Activated CD8-positive, alpha-beta memory T cell treated with anti-CD3 and anti-CD28 coated beads for 36 hours (primary cell): ENCODE measurements around the gene GLIS1. TPM values are rescaled to one million over a fixed set of nuclear protein-coding genes. Genes with fewer than 3 reads are reported as not detected.

Experiments used
- CTCF ChIA-PET: fragments of 350-600 bp; sonication (Branson Sonifier 250); formaldehyde crosslinking; loops from one replicate; lab custom pipeline; 2021; ENCODE audit warnings: antibody characterized with exemption; lab: Charles Lee
- POLR2A ChIA-PET: fragments of 350-600 bp; sonication (Branson Sonifier 250); formaldehyde crosslinking; loops from one replicate; lab custom pipeline; 2021; ENCODE audit warnings: antibody characterized with exemption; lab: Charles Lee
- total RNA-seq, 2 experiments: library from RNA; stranded (reverse); gene quantifications; one replicate each; pipeline ENCODE4 v1.2.3, GENCODE V29; 2021

Gene GLIS1
- total RNA-seq, 2 experiments from 2014 or later = not detected

DNA sequence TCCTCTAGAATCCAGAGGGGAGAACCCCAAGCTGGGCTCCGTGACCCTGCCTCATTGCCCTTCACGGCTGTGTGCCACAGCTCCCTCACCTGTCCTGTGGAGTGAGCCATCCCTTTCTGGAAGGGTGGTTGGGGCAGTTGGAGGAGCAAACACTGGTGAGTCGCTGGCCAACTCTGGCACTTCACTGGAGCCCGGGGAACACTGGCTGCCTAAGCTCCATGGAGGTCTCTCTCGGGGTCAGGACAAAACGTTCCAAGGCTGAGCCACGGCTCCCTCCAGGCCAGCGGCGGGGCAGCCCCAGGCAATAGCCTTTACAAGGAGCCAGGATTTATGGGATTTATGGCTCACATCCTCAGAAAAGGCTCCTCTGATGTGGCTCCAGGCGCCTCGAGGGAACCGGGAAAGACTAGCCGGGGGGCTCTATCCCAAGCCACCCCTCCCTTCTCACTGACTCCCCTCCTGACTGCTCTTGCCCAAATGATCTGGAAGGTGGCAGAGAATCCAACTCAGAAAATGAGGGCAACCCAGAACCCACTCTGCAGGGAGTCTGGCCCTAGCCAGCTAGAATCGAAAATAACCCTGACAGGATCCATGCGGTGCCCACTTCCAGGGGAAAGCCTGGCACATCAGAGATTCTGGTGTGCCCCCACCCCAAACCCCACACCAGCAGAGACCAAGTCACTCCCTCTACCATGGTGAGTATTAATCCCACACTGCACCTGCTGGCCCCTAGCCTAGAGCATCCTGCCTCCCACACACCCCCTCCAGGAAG, 75.2 kb downstream of the GLIS1 start:
- CTCF ChIA-PET = interaction anchor here (0.6 kb wide), 1 partner anchor 189 kb away, joined by 3 read pairs; no protein-coding TSS in a partner anchor

DNA sequence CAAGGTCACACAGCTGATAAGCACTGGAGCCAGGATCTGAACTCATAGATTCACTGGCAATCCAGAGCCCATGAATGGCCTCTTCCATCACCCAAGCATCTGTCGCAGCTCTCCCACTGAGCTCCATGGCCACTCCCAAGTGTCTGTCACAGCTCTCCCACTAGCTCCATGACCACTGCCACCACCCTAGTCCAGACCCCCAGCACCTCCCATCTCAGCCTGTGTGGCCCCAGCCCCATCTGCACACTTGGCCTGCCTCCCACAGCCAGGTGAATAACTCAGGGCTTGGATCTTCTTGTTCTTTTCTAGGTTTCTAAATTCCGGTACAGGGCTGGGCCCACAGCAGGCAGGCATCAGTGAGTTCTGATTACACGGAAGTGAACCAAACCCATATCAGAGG, 76.0 kb downstream of the GLIS1 start:
- CTCF ChIA-PET = no interaction called here

More for the DNA sequence above, 75.2 kb downstream of the GLIS1 start:
- POLR2A ChIA-PET = no interaction called here

DNA sequence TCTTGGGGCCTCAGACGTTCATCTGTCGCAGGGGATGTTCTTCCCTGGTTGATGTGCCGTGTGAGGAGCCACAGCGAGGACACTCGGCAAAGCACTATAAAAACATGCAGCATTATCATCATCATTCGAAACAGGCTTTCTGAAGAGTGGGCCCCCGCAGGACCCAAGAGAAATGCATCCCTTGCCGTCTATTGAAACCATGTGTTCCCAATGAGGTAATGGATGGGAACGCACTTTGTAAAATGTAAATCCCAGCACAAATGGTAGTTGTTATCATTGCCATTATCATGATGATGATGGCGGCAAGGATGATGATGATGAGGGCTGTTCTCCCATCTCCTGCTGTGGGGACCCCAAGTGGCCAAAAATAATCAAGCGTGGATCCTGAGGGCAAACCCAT, 76.8 kb downstream of the GLIS1 start:
- CTCF ChIA-PET = no interaction called here

More for the DNA sequence above, 76.0 kb downstream of the GLIS1 start:
- POLR2A ChIA-PET = no interaction called here

DNA sequence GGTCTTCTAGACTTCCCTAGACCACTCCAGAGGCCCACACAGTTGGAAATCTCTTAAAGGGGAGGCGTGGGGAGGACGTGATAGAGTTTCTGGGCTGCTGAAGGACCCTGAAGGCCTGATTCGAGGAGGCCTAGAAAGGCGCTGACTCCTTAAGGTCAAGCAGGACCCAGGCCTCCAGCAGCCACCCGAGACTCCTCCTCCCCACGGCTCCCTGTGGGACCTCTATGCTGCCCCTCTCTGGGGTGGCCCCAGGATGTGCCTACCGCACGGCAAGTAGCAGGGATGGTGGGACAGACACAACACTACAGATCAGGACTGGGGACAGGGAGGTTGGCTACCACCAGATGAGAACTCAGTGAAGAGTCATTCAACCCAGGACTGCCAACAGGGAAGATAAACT, 77.5 kb downstream of the GLIS1 start:
- CTCF ChIA-PET = no interaction called here
- POLR2A ChIA-PET = no interaction called here

More for the DNA sequence above, 76.8 kb downstream of the GLIS1 start:
- POLR2A ChIA-PET = no interaction called here

DNA sequence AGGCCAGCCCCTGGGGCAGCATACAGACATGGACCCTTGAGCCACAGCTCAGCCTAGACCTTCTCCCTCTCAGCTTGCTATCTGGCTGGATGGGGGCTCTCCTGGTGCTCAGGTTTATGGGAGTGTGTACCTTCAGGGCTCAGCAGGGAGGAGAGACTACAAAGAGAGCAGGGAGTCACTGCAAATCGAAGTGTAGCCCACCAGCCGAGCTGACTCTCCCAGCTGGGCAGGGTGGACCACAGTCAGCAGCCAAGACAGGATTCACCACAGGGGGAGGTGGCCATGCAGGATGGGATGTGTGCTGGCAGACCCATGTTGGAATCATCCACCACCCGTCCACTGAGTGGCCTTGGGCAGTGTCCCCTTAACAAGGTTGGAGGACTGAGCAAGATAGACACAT, 78.3 kb downstream of the GLIS1 start:
- CTCF ChIA-PET = no interaction called here
- POLR2A ChIA-PET = no interaction called here

GRCh38 chr1:53659436-53659835, 79.5 kb downstream of the GLIS1 start:
- POLR2A ChIA-PET = no interaction called here

DNA sequence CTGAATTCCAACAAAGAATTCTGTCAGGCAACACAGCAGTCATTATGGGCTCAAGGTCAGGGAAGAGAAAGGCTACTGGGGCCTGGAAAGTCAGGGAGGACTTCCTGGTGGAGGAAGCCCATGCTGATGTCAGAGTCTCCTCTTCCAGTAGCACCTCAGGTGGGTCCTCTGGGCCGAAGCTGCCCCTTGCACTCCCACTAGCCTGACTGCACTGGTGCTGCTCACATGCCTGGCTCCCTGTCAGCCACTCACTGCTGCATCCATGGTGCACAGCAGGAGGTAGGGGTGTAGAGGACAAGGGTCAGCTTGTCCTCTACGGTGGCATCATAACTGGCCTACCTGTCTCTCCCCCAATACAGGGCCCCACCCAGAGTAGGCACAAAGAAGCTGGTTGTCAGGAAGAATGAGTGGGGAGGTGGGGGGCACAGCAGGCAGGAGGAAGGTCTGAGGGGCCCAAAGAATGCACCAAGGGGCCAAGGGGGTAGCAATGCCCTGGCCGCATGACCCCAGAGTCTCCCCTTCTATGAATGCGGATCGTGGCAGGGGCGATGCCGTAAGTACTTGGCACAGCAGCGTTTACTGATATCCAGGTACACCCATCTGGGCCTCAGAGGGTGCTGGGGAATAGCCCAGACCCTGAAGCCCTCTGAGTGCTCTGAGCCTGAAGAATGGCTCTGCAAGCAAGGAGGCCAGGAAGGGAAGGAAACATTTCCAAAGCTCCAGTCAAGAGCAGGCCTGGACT, 80.3 kb downstream of the GLIS1 start:
- ChIA-PET CTCF (no interaction called here), POLR2A (no interaction called here)

More at GRCh38 chr1:53659436-53659835, 79.5 kb downstream of the GLIS1 start:
- CTCF ChIA-PET = no interaction called here

DNA sequence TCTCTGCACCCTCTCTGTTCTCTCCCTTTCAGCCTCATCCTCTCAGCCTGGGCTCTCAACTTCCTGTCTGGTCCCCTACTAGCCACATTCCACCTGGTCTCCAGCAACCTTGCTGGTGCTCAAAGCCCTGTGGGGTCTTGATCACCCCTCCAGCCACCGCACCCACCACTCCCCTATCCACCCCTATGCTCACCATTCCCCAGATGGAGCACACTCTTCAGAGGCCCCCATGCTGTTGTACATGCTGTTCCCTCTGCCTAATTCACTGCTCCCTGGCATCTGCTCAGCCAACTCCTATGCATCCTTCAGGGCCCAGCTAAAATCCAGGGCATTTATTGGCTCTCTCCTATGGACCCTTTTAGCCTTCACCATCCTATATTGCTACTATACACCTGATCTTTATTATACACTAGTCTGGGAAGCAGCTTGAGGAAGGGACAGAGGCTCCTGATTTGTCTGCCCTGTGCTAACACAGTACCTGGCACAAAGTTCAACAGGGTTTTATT, 81.0 kb downstream of the GLIS1 start:
- CTCF ChIA-PET = no interaction called here
- POLR2A ChIA-PET = no interaction called here

GRCh38 chr1:53657531-53657805, 81.5 kb downstream of the GLIS1 start:
- ChIA-PET CTCF (no interaction called here), POLR2A (interaction anchor here (0.5 kb wide), 1 partner anchor 739 kb away, joined by 3 read pairs; no protein-coding TSS in a partner anchor)

DNA sequence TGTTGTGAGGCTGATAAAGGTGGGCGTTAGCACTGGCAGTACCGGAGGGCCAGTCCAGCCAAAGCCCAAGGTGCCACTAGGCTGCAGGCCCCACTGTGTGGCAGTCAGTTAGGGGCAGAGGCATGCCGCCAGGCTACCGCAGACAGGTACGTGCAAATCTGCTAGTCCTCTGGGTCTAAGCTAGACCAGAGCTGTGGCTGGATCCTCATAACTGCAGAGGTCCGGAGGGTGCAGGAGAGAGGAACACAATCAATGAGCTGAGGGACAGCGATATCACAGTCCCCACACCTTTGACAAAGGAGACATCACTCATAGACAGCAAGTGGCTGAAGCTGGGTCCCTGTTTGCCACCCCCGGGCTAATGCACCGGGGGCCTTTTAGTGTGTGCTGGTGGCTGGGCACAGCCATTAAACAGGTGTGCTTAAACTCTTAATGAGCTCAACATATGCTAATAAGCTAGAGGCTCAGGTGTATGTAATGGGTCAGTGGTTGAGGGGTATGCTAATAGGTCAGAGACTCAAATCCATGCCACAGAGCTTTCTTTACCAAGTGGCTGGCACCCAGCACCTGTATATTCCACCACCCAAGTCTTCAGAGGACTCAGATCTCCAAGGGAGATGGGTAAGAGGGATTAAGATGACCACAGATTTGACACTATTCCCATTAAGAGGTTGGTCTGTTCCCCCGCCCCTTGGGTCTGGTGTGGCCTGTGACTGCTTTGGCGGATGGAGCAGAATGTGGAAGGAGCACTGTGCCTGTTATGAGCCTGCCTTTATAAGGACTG, 82.0 kb downstream of the GLIS1 start:
- ChIA-PET POLR2A (interaction anchor here (0.5 kb wide), 1 partner anchor 739 kb away, joined by 3 read pairs; no protein-coding TSS in a partner anchor), CTCF (no interaction called here)

DNA sequence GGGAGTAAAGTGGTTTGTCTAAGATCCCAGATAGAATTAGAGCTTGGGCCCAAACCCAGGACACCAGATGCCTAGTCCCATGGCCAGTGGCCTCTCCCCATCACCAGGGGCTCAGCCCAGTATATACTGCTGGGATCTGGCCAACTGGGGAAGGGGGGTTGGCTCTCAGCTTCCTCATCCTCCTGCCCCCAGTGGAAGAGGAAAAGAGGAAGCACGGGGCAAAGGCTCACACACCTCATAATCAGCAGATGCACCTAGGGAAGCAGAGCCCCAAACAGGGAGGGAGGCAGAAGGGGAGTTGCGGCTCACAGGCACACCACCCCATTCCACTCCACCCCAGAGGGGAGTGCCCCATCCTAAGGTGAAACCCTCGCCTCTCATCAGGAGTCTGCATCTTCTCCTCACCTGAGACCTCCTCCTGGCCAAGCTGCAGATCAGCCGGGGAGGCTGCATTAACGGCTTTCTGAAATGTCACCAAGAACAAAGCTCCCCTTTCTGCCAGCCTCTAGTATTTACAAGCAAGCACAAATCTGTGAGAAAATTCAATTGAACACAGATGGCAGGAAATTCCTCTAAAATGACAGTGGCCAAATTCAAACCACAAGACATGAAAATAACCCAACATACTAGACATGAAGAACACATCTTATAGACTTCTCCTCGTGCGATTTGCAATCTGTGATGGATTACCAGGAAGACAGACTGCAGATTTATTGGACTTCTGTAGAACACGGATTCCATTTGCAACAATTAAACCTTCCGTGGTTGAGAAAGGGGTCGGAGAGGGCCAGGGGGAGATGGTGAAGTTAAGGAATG, 82.8 kb downstream of the GLIS1 start:
- CTCF ChIA-PET = no interaction called here
- POLR2A ChIA-PET = no interaction called here

GRCh38 chr1:53654216-53655210, 84.5 kb downstream of the GLIS1 start:
- POLR2A ChIA-PET = no interaction called here
- CTCF ChIA-PET = interaction anchor here (0.5 to 1.2 kb wide), 2 partner anchors 166 to 172 kb away, joined by 3 read pairs; no protein-coding TSS in a partner anchor

DNA sequence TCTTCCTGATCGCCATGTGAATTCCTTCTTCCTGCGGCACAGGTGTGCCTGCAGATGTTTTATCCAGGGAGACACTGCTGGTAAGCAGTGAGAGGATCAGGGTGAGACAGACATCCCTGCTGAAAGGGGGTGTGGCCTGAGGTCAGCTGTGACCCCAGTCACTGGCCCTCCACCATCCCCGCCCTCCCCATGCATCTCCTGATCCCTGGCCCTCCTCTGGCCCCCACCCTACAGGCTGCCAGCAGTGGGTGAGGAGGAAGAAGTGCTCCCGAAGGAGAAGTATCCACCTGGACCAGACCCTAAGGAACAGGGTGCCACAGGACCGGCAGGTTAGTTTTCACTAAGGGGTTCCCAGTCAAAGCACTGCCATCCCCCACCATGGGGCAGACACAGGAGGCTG, 85.3 kb downstream of the GLIS1 start:
- ChIA-PET CTCF (no interaction called here), POLR2A (no interaction called here)

DNA sequence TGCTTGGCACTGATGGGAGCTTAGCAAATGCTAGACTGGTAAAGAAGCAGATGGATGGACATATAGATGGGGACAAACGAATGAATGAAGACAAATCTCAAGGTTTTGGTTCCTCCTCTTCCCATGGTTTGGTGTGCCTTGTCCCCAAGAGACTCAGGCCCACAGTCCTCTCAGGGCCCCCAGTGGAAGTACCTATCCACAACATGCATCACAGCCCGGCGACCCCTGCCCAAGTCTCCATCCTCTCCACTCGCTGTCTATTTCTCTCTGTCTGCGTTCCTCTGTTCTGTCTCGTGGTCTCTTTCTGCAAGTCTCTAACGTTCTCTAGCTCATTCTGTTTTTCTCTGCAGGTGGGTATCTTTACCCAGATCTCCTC, 85.8 kb downstream of the GLIS1 start:
- ChIA-PET CTCF (no interaction called here), POLR2A (no interaction called here)

GRCh38 chr1:53652441-53653199, 86.3 kb downstream of the GLIS1 start:
- ChIA-PET CTCF (no interaction called here), POLR2A (no interaction called here)

DNA sequence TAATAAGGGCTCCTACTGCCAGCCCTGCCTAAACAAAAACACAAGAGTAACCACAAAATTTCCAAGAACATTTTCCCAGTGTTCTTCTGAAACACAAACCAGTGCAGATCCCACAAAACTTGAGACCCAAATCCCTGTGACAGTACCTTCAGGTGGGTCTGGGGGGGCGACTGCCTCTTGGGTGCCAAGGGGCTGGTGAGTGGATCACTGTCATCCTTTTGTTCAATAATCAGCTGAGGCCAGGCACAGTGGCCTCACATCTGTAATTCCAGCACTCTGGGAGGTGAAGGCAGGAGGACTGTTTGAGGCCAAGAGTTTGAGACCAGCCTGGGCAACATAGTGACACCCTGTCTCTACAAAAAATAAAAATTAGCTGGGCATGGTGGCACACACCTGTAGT, 87.6 kb downstream of the GLIS1 start:
- POLR2A ChIA-PET = no interaction called here
- CTCF ChIA-PET = interaction anchor here (0.7 kb wide), 1 partner anchor 36 kb away, joined by 3 read pairs; no protein-coding TSS in a partner anchor

DNA sequence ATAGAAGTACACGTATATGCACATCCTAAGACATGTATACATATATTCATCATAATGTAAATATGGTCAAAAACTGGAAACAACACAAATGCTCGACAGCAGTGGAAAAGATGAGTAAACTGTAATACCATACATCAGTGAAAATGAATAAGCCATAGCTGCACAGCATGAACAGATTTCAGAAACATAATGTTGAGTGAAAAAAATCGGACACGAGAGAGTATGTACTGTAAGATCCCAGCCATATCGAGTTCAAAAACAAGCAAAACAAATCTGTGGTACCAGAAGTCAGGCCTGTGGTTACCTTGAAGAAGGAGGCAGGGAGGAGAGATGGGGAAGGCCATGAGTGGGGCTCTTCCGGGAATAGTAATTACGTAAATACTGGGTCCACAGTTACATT, 90.4 kb downstream of the GLIS1 start:
- POLR2A ChIA-PET = no interaction called here
- CTCF ChIA-PET = no interaction called here
